ENCODE data around the gene ARV1. TPM values are rescaled to one million over a fixed set of nuclear protein-coding genes. Genes with fewer than 3 reads are reported as not detected.

The ARV1 gene
- total RNA-seq, 4 donors from 2014 or later, result 7.1 to 37.3 (median 18.4) TPM

DNA sequence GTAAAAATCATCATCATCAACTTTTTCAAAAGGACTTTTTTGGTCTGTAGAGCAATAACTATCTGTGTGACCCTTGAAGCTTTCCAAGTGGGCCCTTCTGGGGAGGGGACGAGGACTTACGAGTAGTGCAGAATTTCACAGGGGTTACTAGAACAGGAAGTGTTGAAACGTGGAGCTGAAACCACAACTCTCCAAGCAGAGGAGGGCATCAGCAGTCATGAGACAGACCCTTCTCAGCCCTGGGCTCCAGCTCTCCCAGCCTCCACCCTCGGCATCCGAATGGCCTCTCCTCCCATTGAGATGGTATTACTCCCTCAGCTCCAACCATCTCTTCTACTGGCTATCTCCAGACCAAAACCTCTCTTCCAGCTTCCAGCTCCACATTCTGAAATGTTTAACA is 57.5 kb downstream of the ARV1 start:
- H3K4me3 ChIP-seq, result no peak overlapping the region
- in situ Hi-C loops (cut with MboI; ENCODE audit: low pct_ligation_motif_present in 1 of 4, low pct_unique_long_range_greater_than_20kb in 1 of 4, low sequenced_read_pairs in 3 of 4), result no loop called here
- peaks cover 35% of the 10 kb centered on the region for H3K27me3 ChIP-seq
- H3K27ac ChIP-seq, result no peak overlapping the region
- no peaks in the 10 kb centered on the region for H3K9me3 ChIP-seq
- peaks cover 0 to 21% (median 18%) of the 10 kb centered on the region in 4 donors for H3K4me1 ChIP-seq
- TF ChIP-seq EP300 (IDR thresholded peaks at IDR 0.05; ENCODE audit: low read depth) (no peak), POLR2A (IDR thresholded peaks at IDR 0.05) (no peak), POLR2AphosphoS5 (IDR thresholded peaks at IDR 0.05) (no peak)
- TF ChIP-seq, protein P1, sequence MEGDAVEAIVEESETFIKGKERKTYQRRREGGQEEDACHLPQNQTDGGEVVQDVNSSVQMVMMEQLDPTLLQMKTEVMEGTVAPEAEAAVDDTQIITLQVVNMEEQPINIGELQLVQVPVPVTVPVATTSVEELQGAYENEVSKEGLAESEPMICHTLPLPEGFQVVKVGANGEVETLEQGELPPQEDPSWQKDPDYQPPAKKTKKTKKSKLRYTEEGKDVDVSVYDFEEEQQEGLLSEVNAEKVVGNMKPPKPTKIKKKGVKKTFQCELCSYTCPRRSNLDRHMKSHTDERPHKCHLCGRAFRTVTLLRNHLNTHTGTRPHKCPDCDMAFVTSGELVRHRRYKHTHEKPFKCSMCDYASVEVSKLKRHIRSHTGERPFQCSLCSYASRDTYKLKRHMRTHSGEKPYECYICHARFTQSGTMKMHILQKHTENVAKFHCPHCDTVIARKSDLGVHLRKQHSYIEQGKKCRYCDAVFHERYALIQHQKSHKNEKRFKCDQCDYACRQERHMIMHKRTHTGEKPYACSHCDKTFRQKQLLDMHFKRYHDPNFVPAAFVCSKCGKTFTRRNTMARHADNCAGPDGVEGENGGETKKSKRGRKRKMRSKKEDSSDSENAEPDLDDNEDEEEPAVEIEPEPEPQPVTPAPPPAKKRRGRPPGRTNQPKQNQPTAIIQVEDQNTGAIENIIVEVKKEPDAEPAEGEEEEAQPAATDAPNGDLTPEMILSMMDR (IDR thresholded peaks at IDR 0.05), result no peak
- WGBS, 2 donors (ENCODE audit: low coverage in 1 of 2), result 77 to 90% methylated on average over 4 to 5 of the region's 5 CpGs
- no peaks in the 10 kb centered on the region for H3K36me3 ChIP-seq
- intact Hi-C loops (cut with DNase I; ENCODE audit: low total_unique reads), result no loop called here
- DNase-seq, result no peak

DNA sequence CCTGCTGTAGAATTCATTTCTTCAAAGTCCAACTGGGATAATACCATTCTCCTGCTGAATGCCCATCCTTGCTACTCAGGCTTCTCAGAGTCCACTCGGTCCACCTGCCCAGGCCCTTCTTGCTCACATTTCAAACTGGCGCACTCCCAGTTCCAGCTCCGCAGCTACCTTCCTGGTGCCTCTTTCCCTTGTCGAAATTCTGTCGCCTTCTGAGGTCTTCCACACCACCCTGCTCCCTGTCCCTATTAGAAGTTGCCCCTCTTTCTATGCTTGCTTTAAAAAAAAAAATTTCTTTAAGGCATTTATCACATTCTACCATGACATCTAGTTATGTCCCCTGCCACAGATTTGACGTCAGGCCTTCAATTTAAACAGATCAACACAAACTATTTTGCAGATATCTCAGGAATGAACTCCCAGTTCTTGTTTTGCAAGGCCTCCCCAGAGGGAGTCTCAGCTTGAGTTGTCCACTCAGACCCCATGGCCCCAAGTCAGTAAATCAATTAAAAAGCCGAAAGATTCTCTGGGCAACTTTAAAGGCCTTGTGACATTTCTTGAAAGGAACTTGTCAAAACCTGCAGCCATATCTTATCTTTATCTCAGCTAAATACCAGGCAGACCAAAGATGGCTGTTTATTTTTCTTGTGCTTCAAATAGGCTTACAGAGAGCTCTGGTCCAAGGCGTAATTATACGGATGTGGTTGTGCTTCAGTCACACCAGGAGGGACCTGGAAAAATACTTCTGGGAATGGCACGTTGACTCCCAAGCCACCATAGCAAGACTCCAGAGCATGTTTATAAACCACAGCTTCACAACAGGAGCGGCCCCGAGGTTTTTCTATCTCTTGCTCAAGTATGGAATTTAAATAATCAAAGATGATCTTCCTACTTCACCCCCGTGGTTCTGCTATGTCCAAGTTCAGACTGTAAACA is 59.0 kb downstream of the ARV1 start:
- no peak for DNase-seq
- no peak overlapping the region for H3K27ac ChIP-seq
- peaks cover 35% of the 10 kb centered on the region for H3K27me3 ChIP-seq
- 82 to 86% methylated on average over 12 to 13 of the region's 13 CpGs for WGBS, 2 donors (ENCODE audit: low coverage in 1 of 2)
- no peaks in the 10 kb centered on the region for H3K36me3 ChIP-seq
- TF ChIP-seq POLR2A (IDR thresholded peaks at IDR 0.05) (no peak), EP300 (IDR thresholded peaks at IDR 0.05; ENCODE audit: low read depth) (no peak), POLR2AphosphoS5 (IDR thresholded peaks at IDR 0.05) (no peak)
- TF ChIP-seq, protein P1 (IDR thresholded peaks at IDR 0.05), result no peak
- H3K9me3 ChIP-seq, result no peaks in the 10 kb centered on the region
- peaks cover 0 to 21% (median 18%) of the 10 kb centered on the region in 4 donors for H3K4me1 ChIP-seq
- in situ Hi-C loops (cut with MboI; ENCODE audit: low pct_ligation_motif_present in 1 of 4, low pct_unique_long_range_greater_than_20kb in 1 of 4, low sequenced_read_pairs in 3 of 4) (no loop called here), intact Hi-C loops (cut with DNase I; ENCODE audit: low total_unique reads) (no loop called here)
- no peak overlapping the region for H3K4me3 ChIP-seq

DNA sequence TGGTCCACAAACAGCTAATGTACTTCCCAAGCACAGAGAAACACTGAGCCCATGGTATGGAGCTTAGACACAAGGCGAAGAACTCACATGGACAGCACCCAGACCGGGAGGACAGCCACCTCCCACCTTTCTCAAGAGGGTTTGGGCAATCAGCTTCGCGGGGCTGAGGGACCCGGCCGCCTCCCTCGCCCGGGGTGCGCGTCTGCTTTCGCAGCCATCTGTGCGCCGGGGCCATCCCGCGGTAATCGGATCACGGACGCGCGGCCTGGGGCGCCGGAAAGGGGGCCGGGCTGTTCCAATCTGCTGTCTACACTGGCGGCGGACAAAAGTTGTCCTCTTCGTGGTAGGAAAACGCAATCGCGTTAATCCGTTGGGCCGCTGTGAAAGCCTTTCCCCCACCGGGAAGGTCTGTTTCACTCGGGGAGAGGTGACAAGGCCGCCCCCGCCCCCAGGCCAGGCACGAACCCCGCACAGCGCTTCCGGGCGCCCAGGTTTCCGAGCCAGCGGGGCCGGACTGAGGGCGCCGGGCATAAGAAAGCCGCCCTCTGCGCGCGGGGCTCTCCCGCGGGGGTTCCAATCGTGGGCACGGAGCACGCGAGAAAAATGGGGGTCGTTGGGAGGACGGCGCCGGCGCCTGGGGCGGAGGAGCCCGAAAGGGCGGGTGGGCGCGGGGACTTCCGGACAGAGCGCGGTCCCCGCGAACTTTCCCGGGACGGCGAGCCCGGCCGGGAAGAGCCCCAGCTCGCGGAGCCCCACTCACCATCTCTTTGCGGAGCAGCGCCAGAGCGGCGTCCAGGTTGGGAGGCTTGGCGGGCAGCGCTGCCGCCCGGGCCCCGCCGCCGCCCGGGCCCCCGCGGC is 60.5 kb downstream of the ARV1 start:
- peaks cover 35% of the 10 kb centered on the region for H3K27me3 ChIP-seq

More for the DNA sequence above, 60.5 kb downstream of the ARV1 start:
- Histone ChIP-seq H3K27ac (peak overlapping the region; percentile 23 to 57 (median 38)), H3K36me3 (no peaks in the 10 kb centered on the region), H3K4me3 (peak overlapping the region; percentile 65 to 87 (median 66)), H3K9me3 (peaks cover 0 to 4% of the 10 kb centered on the region in 2 donors), H3K4me1 (peaks cover 0 to 21% (median 18%) of the 10 kb centered on the region in 4 donors)
- TF ChIP-seq POLR2AphosphoS5 (IDR thresholded peaks at IDR 0.05), result no peak
- TF ChIP-seq, protein P1 (IDR thresholded peaks at IDR 0.05), result no peak
- TF ChIP-seq EP300 (IDR thresholded peaks at IDR 0.05; ENCODE audit: low read depth), result no peak
- no peak for TF ChIP-seq POLR2A (IDR thresholded peaks at IDR 0.05)
- intact Hi-C loops (cut with DNase I; ENCODE audit: low total_unique reads), result no loop called here
- 1% methylated on average over 36 of the region's 91 CpGs; no CpG with 5 or more reads in 1 of the 2 donors for WGBS, 2 donors (ENCODE audit: low coverage in 1 of 2)
- in situ Hi-C loops (cut with MboI; ENCODE audit: low pct_ligation_motif_present in 1 of 4, low pct_unique_long_range_greater_than_20kb in 1 of 4, low sequenced_read_pairs in 3 of 4), result no loop called here
- peak; percentile 35 for DNase-seq
